Dendritic cell treated with granulocyte-macrophage colony-stimulating factor and Interleukin-4, amounts not matched to agents 40 ng/mL and 50 ng/mL, for 4 days (primary cell): ENCODE measurements around the gene ANKRD39.
"Not testable (repeated sequence)": the region's sequence is repeated elsewhere in the genome, so short reads cannot be mapped to it uniquely, and the experiment has no call there.

Experiments
- H3K27ac Mint-ChIP-seq: one replicate; pipeline ENCODE4 v1.8.0; 2022; ENCODE audit warnings: mild to moderate bottlenecking, mixed read lengths
- H3K27me3 Mint-ChIP-seq: one replicate; pipeline ENCODE4 v1.8.0; 2022; ENCODE audit warnings: mild to moderate bottlenecking, mixed read lengths
- H3K36me3 Mint-ChIP-seq: one replicate; pipeline ENCODE4 v1.8.0; 2022; ENCODE audit warnings: low read depth, mixed read lengths
- H3K4me1 Mint-ChIP-seq: one replicate; pipeline ENCODE4 v1.8.0; 2022; ENCODE audit warnings: low read depth, mixed read lengths
- H3K4me3 Mint-ChIP-seq: one replicate; pipeline ENCODE4 v1.8.0; 2022; ENCODE audit warnings: mild to moderate bottlenecking, moderate library complexity, mixed read lengths
- H3K9me3 Mint-ChIP-seq: one replicate; pipeline ENCODE4 v1.8.0; 2022; ENCODE audit warnings: mixed read lengths
- intact Hi-C: fragments of 100-400 bp; cut with micrococcal nuclease; formaldehyde crosslinking; loops from one replicate; pipeline ENCODE4 v1.15.0; 2022

Gene ANKRD39

GRCh38 chr2:96870626-96871255, 12.9 kb upstream of the ANKRD39 start:
- H3K9me3 Mint-ChIP-seq, result no peaks in the 10 kb centered on the region
- peak overlapping the region; percentile 35 for H3K4me3 Mint-ChIP-seq
- intact Hi-C loops, result no loop called here
- H3K27me3 Mint-ChIP-seq, result peaks cover 84% of the 10 kb centered on the region
- no peak overlapping the region for H3K27ac Mint-ChIP-seq
- no peaks in the 10 kb centered on the region for H3K36me3 Mint-ChIP-seq
- H3K4me1 Mint-ChIP-seq, result peaks cover 67% of the 10 kb centered on the region

DNA sequence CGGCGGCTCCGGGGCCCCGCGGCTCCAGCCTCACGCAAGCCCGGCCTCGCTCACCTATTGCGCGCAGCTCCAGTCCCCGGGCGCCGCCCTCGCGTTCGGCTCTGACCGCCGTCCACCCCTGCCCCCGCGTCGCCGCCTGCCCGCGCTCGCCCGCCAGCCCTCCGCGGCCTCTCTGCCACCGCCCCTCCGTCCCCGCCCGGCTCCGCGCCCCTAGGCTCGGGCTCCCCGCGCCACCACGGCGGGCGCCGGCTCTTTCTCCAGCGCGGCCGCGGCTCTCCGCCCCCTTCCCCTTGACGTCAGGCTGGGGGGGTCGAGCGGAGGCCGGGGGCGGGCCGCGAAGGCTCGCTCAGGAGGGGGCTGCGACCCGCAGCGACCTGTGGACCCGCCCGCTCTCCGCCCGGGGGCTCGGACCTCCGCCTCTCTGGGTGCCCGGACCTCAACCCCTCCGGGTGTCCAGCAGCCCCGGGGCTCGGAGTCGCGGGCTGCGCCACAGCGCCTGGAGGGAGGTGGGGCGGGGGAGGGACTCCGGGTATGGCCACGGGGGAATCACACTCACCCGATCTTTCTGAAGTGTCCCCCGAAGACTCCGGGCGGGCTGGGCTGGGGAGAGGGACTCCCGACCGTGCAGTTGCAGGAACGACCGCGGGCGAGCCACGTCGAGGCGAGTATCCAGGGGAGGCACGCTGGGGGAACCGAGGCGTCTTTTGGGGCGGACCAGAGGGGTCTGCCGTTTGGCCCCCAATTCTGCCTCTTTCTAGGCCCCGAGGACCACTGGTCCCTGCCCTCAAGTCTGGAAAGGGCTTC, 12.2 kb upstream of the ANKRD39 start, which contains the start of gene SEMA4C:
TSS of gene SEMA4C (minus strand) at position 259 of the 804 bp plus-strand sequence. CDS start 2,194 bp downstream, outside the sequence.
- intact Hi-C loops, result no loop called here
- Mint-ChIP-seq H3K4me1 (peaks cover 61% of the 10 kb centered on the region), H3K27ac (no peak within 1 kb of the TSS), H3K36me3 (no peaks in the 10 kb centered on the region), H3K27me3 (peaks cover 84% of the 10 kb centered on the region), H3K9me3 (no peaks in the 10 kb centered on the region), H3K4me3 (peak within 1 kb of the TSS; percentile 37)

DNA sequence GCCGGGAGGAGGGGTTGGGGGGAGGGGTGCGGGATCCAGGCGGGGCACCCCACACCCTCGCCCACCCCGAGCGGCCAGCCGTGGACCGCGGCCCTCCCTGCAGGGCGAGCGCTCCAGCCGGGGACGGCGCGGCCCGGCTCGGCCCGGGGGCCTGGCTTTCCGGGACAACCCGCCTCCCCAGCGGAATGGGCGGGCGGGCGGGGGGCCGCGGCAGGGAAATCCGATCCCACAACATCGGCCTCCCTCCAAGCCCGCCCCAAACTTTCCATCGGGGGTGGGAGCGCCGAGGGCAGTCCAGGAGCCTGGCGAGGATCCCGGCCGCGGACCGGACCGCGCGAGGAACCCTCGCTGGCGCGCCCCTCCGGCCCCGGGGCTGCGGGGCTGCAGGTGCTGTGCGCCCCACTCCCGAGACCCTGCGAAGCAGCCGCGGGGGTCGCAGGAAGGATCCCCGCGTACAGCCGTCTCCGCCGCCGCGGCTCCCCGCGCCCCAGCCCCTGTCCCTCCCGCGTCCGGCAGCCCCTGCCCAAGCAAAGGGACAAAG, 11.5 kb upstream of the ANKRD39 start:
- Mint-ChIP-seq H3K27me3 (peaks cover 84% of the 10 kb centered on the region), H3K27ac (no peak overlapping the region), H3K4me1 (peaks cover 54% of the 10 kb centered on the region), H3K4me3 (peak overlapping the region; percentile 20), H3K36me3 (no peaks in the 10 kb centered on the region), H3K9me3 (no peaks in the 10 kb centered on the region)
- intact Hi-C loops, result no loop called here

- peak overlapping the region; percentile 52 for H3K27ac Mint-ChIP-seq
- no peaks in the 10 kb centered on the region for H3K36me3 Mint-ChIP-seq
- H3K4me3 Mint-ChIP-seq, result peak overlapping the region; percentile 58
Measured at GRCh38 chr2:96868555-96869280, 10.9 kb upstream of the ANKRD39 start.

DNA sequence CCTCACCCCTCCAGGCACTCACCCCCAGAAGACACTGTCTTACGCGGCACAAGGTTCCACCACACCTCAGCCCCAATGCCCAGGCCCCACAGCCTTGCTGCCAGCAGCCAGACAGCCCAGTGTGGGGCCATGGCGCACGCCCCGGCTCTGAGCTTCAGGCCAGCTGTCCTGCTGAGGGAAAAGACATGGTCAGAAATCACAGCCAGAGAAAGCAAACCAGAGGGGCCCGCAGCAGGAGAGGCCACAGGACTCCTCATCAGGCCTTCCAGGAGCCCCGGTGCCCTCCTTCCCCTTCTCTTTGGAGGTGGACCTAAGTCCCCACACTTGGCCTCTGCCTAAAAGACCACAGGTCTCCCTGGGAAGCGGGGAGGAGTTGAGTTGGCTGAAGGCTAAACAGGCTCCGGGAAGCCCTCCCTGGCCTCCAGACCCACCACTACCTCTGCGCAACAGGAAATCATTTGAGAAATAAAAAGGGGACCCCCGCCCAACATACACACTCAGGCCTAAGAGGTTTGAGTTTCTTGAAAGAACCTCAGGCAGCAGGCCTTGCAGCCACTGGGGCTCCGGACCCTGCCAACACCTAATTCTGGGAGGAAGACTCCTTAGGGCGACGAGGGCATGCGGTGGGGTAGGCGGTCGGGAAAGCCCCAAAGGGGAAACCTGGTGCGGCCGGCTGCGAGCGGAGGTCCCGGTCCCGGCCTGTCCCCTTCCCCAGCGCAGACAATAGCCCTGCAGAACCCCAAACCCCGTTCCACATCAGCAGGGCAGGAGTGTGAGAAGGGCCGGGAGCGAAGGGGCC, 10.1 kb upstream of the ANKRD39 start:
- peak overlapping the region; percentile 58 for H3K4me3 Mint-ChIP-seq
- no peaks in the 10 kb centered on the region for H3K9me3 Mint-ChIP-seq
- intact Hi-C loops, result no loop called here
- H3K27me3 Mint-ChIP-seq, result peaks cover 86% of the 10 kb centered on the region
- H3K36me3 Mint-ChIP-seq, result no peaks in the 10 kb centered on the region
- H3K27ac Mint-ChIP-seq, result peak overlapping the region; percentile 52
- peaks cover 50% of the 10 kb centered on the region for H3K4me1 Mint-ChIP-seq

More at GRCh38 chr2:96868555-96869280, 10.9 kb upstream of the ANKRD39 start:
- intact Hi-C loops, result no loop called here
- Mint-ChIP-seq H3K27me3 (peaks cover 83% of the 10 kb centered on the region), H3K9me3 (no peaks in the 10 kb centered on the region), H3K4me1 (peaks cover 49% of the 10 kb centered on the region)

DNA sequence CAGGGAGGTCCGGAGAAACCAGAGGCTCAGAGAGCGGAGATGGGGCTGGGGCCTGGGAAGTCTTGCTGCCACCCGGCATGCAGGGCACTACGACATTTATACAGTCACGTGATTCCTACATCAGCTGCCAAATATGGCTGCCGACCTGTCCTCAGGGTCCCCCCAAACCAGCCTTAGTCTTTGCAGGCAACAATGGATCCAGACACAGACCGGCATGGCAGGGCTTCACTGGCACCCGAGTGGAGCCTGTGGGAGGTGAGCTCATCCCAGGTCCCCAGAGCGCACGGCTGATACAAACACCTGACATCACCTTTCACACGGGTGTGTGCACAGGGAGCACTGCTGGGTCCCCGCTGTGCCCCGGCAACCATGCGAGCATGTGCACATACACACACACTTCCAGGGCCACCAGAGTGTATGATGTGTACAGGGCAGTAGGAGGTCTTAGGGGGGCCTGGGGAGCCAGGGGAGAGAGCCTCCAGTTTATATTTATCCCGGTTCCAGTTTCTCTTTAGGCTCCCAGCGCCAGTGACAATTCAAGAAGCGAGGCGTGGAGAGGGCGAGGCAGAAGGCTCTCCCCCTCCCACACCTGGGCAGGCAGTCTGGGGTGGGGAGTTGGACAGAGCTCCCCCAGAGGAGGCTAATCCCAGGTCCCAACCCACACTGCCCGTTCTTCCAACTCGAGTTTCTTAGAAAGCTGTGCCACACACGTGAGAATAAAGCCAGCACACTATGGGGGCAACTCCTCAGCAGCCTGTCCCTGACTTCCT, 9.4 kb upstream of the ANKRD39 start:
- intact Hi-C loops, result no loop called here
- peaks cover 86% of the 10 kb centered on the region for H3K27me3 Mint-ChIP-seq
- no peak overlapping the region for H3K27ac Mint-ChIP-seq
- no peaks in the 10 kb centered on the region for H3K36me3 Mint-ChIP-seq
- H3K4me3 Mint-ChIP-seq, result no peak overlapping the region
- H3K9me3 Mint-ChIP-seq, result no peaks in the 10 kb centered on the region
- H3K4me1 Mint-ChIP-seq, result peaks cover 52% of the 10 kb centered on the region

GRCh38 chr2:96866586-96866985, 8.8 kb upstream of the ANKRD39 start:
- Mint-ChIP-seq H3K4me3 (no peak overlapping the region), H3K27ac (no peak overlapping the region), H3K9me3 (no peaks in the 10 kb centered on the region), H3K4me1 (peaks cover 58% of the 10 kb centered on the region), H3K36me3 (no peaks in the 10 kb centered on the region), H3K27me3 (peaks cover 85% of the 10 kb centered on the region)
- intact Hi-C loops, result no loop called here

DNA sequence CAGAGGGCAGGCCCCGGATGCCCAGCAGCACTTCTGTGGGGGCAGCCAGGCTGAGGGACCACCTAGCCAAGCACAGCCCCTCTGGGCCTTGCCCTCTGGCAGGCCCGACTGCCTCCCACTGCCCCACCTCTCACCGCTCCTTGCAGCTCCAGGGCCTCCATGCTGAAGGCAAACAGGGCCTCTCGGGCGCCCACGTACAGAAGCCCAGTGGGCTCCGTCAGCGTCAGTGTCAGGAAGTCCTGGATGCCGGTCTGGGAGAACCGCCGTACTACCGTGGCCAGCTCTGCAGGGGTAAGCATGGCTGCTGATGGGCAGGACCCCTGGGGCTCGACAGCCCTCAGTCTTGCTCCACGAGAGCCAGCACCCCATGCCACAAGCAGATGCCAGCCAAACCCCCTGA, 8.3 kb upstream of the ANKRD39 start:
- H3K4me1 Mint-ChIP-seq, result peaks cover 62% of the 10 kb centered on the region
- no peaks in the 10 kb centered on the region for H3K9me3 Mint-ChIP-seq
- peaks cover 86% of the 10 kb centered on the region for H3K27me3 Mint-ChIP-seq
- no peak overlapping the region for H3K4me3 Mint-ChIP-seq
- intact Hi-C loops, result no loop called here
- no peak overlapping the region for H3K27ac Mint-ChIP-seq
- no peaks in the 10 kb centered on the region for H3K36me3 Mint-ChIP-seq

GRCh38 chr2:96865654-96866053, 7.8 kb upstream of the ANKRD39 start:
- Mint-ChIP-seq H3K4me3 (no peak overlapping the region), H3K36me3 (no peaks in the 10 kb centered on the region), H3K9me3 (no peaks in the 10 kb centered on the region), H3K27ac (no peak overlapping the region), H3K27me3 (peaks cover 86% of the 10 kb centered on the region), H3K4me1 (peaks cover 59% of the 10 kb centered on the region)
- intact Hi-C loops, result no loop called here

DNA sequence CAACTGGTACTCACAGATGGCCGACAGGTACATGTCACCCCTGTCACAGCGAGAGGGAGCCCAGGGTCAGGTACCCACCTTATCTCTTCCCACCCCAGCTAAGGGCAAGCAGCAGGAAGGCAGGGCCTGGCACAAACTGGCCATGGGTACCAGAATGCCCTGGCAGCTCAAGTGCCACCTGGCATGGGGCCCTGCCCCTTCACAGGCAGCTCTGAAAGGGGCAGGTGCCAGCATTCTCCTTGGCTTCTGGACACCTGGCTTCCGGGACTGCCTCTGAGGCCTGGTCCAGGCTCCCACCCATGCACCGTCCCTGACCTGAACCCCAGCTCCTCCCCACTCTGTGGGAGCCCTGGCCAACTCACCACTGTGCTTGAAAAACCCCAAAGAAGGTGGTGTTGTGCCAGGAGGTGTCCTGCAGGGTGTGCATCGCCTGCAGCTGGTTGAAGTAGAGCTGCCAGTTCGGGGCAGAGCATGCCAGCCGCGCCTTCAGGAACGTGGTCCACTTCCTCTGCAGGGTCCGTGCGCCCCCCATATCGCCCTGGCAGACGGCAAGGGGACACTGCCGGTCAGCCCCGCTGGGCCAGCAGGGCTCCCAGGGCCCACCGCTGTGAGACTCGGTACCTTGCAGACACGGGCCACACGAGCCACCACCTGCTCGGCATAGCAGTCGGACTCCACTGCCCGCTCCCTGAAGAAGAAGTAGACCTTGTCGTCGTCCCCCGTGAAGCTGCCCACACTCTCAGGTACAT, 6.7 kb upstream of the ANKRD39 start:
- intact Hi-C loops, result no loop called here
- no peaks in the 10 kb centered on the region for H3K36me3 Mint-ChIP-seq
- no peak overlapping the region for H3K27ac Mint-ChIP-seq

GRCh38 chr2:96863575-96864342, 5.9 kb upstream of the ANKRD39 start:
- Mint-ChIP-seq H3K4me1 (peaks cover 63% of the 10 kb centered on the region), H3K9me3 (no peaks in the 10 kb centered on the region), H3K27me3 (peaks cover 93% of the 10 kb centered on the region), H3K27ac (no peak overlapping the region), H3K36me3 (no peaks in the 10 kb centered on the region), H3K4me3 (no peak overlapping the region)
- intact Hi-C loops, result no loop called here

More for the DNA sequence above, 6.7 kb upstream of the ANKRD39 start:
- no peak overlapping the region for H3K4me3 Mint-ChIP-seq
- peaks cover 85% of the 10 kb centered on the region for H3K27me3 Mint-ChIP-seq
- H3K4me1 Mint-ChIP-seq, result peaks cover 55% of the 10 kb centered on the region
- no peaks in the 10 kb centered on the region for H3K9me3 Mint-ChIP-seq

GRCh38 chr2:96863056-96863455, 5.2 kb upstream of the ANKRD39 start:
- H3K9me3 Mint-ChIP-seq, H3K27ac Mint-ChIP-seq, intact Hi-C loops, H3K4me3 Mint-ChIP-seq, H3K36me3 Mint-ChIP-seq: not testable (repeated sequence)
- peaks cover 61% of the 10 kb centered on the region for H3K4me1 Mint-ChIP-seq
- H3K27me3 Mint-ChIP-seq, result peaks cover 93% of the 10 kb centered on the region
